ENCODE data around the gene LRRN1. TPM values are rescaled to one million over a fixed set of nuclear protein-coding genes. Genes with fewer than 3 reads are reported as not detected.

LRRN1 gene
- total RNA-seq, 6 donors from 2014 or later = 1.0 to 4.8 (median 2.1) TPM

- H3K4me1 ChIP-seq = no peaks in the 10 kb centered on the region
- H3K36me3 ChIP-seq = no peaks in the 10 kb centered on the region
- no peak for DNase-seq
- no peak for ATAC-seq (ENCODE audit: low FRiP score in 2 of 2)
- H3K4me3 ChIP-seq = no peak overlapping the region
- peaks cover 0 to 8% (median 4%) of the 10 kb centered on the region in 4 donors for H3K9me3 ChIP-seq
- TF ChIP-seq POLR2AphosphoS5 (IDR thresholded peaks at IDR 0.05) (no peak), POLR2A (IDR thresholded peaks at IDR 0.05) (no peak), CTCF (IDR thresholded peaks at IDR 0.05) (no peak), EP300 (IDR thresholded peaks at IDR 0.05) (no peak)
- WGBS, 2 donors = 74 to 81% methylated on average over 3 of the region's 3 CpGs
- H3K27ac ChIP-seq = no peak overlapping the region
- H3K27me3 ChIP-seq = no peaks in the 10 kb centered on the region
These were observed 28.1 kb upstream of the LRRN1 start for GRCh38 chr3:3771094-3771493.

- TF ChIP-seq POLR2AphosphoS5 (IDR thresholded peaks at IDR 0.05) = no peak
- no peak for TF ChIP-seq CTCF (IDR thresholded peaks at IDR 0.05)
- no peak for TF ChIP-seq EP300 (IDR thresholded peaks at IDR 0.05)
- no peak for TF ChIP-seq POLR2A (IDR thresholded peaks at IDR 0.05)
- Histone ChIP-seq H3K4me3 (no peak overlapping the region), H3K36me3 (no peaks in the 10 kb centered on the region), H3K4me1 (no peaks in the 10 kb centered on the region), H3K27ac (no peak overlapping the region), H3K27me3 (no peaks in the 10 kb centered on the region), H3K9me3 (peaks cover 0 to 9% (median 4%) of the 10 kb centered on the region in 4 donors)
- ATAC-seq (ENCODE audit: low FRiP score in 2 of 2) (no peak), DNase-seq (no peak)
- WGBS, 2 donors = 82 to 89% methylated on average over 1 of the region's 1 CpG
These were observed 27.7 kb upstream of the LRRN1 start for GRCh38 chr3:3771567-3771966.

GRCh38 chr3:3772338-3772737 is 26.9 kb upstream of the LRRN1 start:
- H3K27me3 ChIP-seq = no peaks in the 10 kb centered on the region
- H3K9me3 ChIP-seq = peaks cover 0 to 9% (median 4%) of the 10 kb centered on the region in 4 donors
- H3K4me1 ChIP-seq = no peaks in the 10 kb centered on the region
- H3K36me3 ChIP-seq = no peaks in the 10 kb centered on the region
- TF ChIP-seq POLR2AphosphoS5 (IDR thresholded peaks at IDR 0.05) = no peak
- TF ChIP-seq CTCF (IDR thresholded peaks at IDR 0.05) = no peak
- TF ChIP-seq POLR2A (IDR thresholded peaks at IDR 0.05) = no peak
- TF ChIP-seq EP300 (IDR thresholded peaks at IDR 0.05) = no peak
- ATAC-seq (ENCODE audit: low FRiP score in 2 of 2) (no peak), DNase-seq (no peak)
- H3K4me3 ChIP-seq = no peak overlapping the region
- 77 to 92% methylated on average over 1 of the region's 1 CpG for WGBS, 2 donors
- no peak overlapping the region for H3K27ac ChIP-seq

- H3K27me3 ChIP-seq = no peaks in the 10 kb centered on the region
- WGBS, 2 donors = 81 to 85% methylated on average over 7 of the region's 7 CpGs
- H3K4me1 ChIP-seq = no peaks in the 10 kb centered on the region
- no peak for TF ChIP-seq POLR2A (IDR thresholded peaks at IDR 0.05)
- no peak for ATAC-seq (ENCODE audit: low FRiP score in 2 of 2)
- DNase-seq = no peak
- peaks cover 0 to 9% (median 4%) of the 10 kb centered on the region in 4 donors for H3K9me3 ChIP-seq
- H3K27ac ChIP-seq = no peak overlapping the region
- H3K4me3 ChIP-seq = no peak overlapping the region
- no peaks in the 10 kb centered on the region for H3K36me3 ChIP-seq
These were observed 26.3 kb upstream of the LRRN1 start for GRCh38 chr3:3772920-3773319.

- Histone ChIP-seq H3K27ac (no peak overlapping the region), H3K9me3 (peaks cover 0 to 9% (median 4%) of the 10 kb centered on the region in 4 donors), H3K4me3 (no peak overlapping the region), H3K36me3 (no peaks in the 10 kb centered on the region), H3K4me1 (no peaks in the 10 kb centered on the region), H3K27me3 (no peaks in the 10 kb centered on the region)
- DNase-seq (no peak), ATAC-seq (ENCODE audit: low FRiP score in 2 of 2) (no peak)
- WGBS, 2 donors = 84 to 92% methylated on average over 4 of the region's 4 CpGs
- TF ChIP-seq CTCF (IDR thresholded peaks at IDR 0.05) = no peak
- TF ChIP-seq POLR2A (IDR thresholded peaks at IDR 0.05) = no peak
- no peak for TF ChIP-seq POLR2AphosphoS5 (IDR thresholded peaks at IDR 0.05)
- TF ChIP-seq EP300 (IDR thresholded peaks at IDR 0.05) = no peak
These were observed 22.6 kb upstream of the LRRN1 start for GRCh38 chr3:3776607-3777006.
